Testis (tissue), 3 donors: ENCODE results near the gene RNF149. TPM values are rescaled to one million over a fixed set of nuclear protein-coding genes. Genes with fewer than 3 reads are reported as not detected.
A peak's percentile ranks its signal among the peaks of the same experiment; 100 is the strongest.

Source experiments
- DNase-seq: peaks from one replicate; pipeline ENCODE4 v3.0.0-alpha.2; 2019
- H3K27ac ChIP-seq, 2 donors: fragments of 200-600 bp; sonication (generic); one replicate each; pipeline ENCODE4 v1.5.1; 2019
- H3K27me3 ChIP-seq: fragments of 200-600 bp; sonication (generic); one replicate; pipeline ENCODE4 v1.5.1; 2019
- H3K36me3 ChIP-seq: fragments of 200-600 bp; sonication (generic); one replicate; pipeline ENCODE4 v1.5.1; 2017; ENCODE audit warnings: low read depth; ENCODE audit errors: missing control alignments
- H3K4me1 ChIP-seq: fragments of 200-600 bp; sonication (generic); one replicate; pipeline ENCODE4 v1.5.1; 2019
- H3K4me3 ChIP-seq, 2 donors: fragments of 200-600 bp; sonication (generic); one replicate each; pipeline ENCODE4 v1.5.1; 2017 to 2019
- H3K9me3 ChIP-seq: fragments of 200-600 bp; sonication (generic); one replicate; pipeline ENCODE4 v1.5.1; 2017
- POLR2A ChIP-seq: fragments of 450-650 bp; IDR thresholded peaks from one replicate; pipeline ENCODE4 v1.6.1; 2017; ENCODE audit warnings: antibody characterized with exemption, mild to moderate bottlenecking, moderate library complexity
- WGBS, 2 donors: methylation state at CpG; one replicate each; pipeline ENCODE4 v1.1.5; 2018; 5-methylcytosine and 5-hydroxymethylcytosine counted together
- intact Hi-C: fragments of 100-400 bp; cut with DNase I; formaldehyde crosslinking; loops from one replicate; pipeline ENCODE4 v1.15.1; 2023; ENCODE audit warnings: low total_unique reads
- polyA plus RNA-seq: library from polyadenylated mRNA; stranded (reverse); fragments of 350-450 nt; fragmentation: Illumina TruSeq; extraction: RNeasy Lipid Tissue Mini Kit (QIAGEN cat#74804); gene quantifications from one replicate; pipeline ENCODE4 v1.2.3, GENCODE V29; 2014; ENCODE audit warnings: low read depth, low replicate concordance; ENCODE audit not compliant: insufficient read depth
- total RNA-seq, 2 donors: library from RNA; depleted of rRNA; stranded (reverse); fragments of >200 nt; gene quantifications; one replicate each; pipeline ENCODE4 v1.2.3, GENCODE V29; 2016
- TF ChIP-seq, protein P1 (sequence below), 3 experiments: fragments of 450-650 bp in 2 of 3; fragments of 200-600 bp in 1 of 3; sonication (generic) in 1 of 3; IDR thresholded peaks; one replicate each; pipeline ENCODE4 v1.5.1; 2016 to 2019; ENCODE audit warnings: antibody characterized with exemption in 3 of 3, mild to moderate bottlenecking in 2 of 3, moderate library complexity in 1 of 3

The RNF149 gene
- total and polyA plus RNA-seq, 3 donors from 2014 or later, result 58.0 to 107 (median 95.0) TPM

DNA sequence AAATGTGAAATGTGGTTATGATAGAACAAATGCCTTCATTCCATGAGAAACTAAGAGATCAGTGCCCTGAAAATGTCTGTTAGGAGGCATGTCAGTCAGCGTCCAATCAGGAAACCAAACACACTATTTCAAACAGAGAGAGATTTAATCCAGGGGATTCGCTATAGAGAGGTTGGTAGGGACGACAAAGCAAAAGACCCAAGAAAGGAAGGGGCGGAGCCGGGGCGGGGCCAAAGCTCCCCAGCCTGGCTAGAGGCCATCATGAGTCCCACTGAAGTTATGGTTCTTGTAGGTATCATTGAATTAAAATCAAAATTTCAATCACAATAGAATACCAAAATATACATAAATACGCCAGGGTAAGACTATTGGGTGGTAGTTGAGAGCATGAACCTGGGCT, 32.9 kb upstream of the RNF149 start:
- Histone ChIP-seq H3K27ac (no peak overlapping the region), H3K4me3 (no peak overlapping the region), H3K9me3 (no peaks in the 10 kb centered on the region), H3K27me3 (no peaks in the 10 kb centered on the region), H3K4me1 (peaks cover 9% of the 10 kb centered on the region), H3K36me3 (no peaks in the 10 kb centered on the region)
- TF ChIP-seq, protein P1, sequence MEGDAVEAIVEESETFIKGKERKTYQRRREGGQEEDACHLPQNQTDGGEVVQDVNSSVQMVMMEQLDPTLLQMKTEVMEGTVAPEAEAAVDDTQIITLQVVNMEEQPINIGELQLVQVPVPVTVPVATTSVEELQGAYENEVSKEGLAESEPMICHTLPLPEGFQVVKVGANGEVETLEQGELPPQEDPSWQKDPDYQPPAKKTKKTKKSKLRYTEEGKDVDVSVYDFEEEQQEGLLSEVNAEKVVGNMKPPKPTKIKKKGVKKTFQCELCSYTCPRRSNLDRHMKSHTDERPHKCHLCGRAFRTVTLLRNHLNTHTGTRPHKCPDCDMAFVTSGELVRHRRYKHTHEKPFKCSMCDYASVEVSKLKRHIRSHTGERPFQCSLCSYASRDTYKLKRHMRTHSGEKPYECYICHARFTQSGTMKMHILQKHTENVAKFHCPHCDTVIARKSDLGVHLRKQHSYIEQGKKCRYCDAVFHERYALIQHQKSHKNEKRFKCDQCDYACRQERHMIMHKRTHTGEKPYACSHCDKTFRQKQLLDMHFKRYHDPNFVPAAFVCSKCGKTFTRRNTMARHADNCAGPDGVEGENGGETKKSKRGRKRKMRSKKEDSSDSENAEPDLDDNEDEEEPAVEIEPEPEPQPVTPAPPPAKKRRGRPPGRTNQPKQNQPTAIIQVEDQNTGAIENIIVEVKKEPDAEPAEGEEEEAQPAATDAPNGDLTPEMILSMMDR (IDR thresholded peaks at IDR 0.05), result no peak
- no peak for TF ChIP-seq POLR2A
- WGBS, 2 donors, result 56 to 70% methylated on average over 7 of the region's 7 CpGs
- intact Hi-C loops, result no loop called here
- DNase-seq, result no peak

DNA sequence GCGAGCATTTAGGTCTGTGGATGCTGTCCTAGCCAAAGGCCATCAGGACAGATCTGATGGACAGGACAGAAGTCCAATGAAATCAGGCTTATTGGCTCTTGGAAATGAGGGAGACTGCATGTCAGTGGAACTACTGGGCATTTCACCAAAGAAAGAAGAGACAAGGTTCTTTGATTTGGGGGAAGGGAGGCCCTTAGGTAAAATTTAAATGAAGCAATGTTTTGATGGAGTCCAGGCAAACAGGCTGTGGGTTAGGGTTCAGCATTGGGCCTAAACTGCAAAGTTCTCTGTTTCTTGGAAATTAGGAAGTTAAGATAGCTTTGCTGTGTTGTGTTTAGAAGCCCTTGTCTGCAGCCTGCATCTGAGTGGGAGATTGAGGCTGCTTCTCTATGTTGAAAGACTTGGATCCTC, 31.6 kb upstream of the RNF149 start:
- intact Hi-C loops, result no loop called here
- 68 to 85% methylated on average over 1 of the region's 1 CpG for WGBS, 2 donors
- peaks cover 9% of the 10 kb centered on the region for H3K4me1 ChIP-seq
- H3K36me3 ChIP-seq, result no peaks in the 10 kb centered on the region
- H3K27ac ChIP-seq, result peak overlapping the region; percentile 27 to 52
- H3K4me3 ChIP-seq, result no peak overlapping the region
- no peaks in the 10 kb centered on the region for H3K27me3 ChIP-seq
- no peaks in the 10 kb centered on the region for H3K9me3 ChIP-seq
- TF ChIP-seq, protein P1 (IDR thresholded peaks at IDR 0.05), result no peak
- no peak for TF ChIP-seq POLR2A
- peak; percentile 50 for DNase-seq

DNA sequence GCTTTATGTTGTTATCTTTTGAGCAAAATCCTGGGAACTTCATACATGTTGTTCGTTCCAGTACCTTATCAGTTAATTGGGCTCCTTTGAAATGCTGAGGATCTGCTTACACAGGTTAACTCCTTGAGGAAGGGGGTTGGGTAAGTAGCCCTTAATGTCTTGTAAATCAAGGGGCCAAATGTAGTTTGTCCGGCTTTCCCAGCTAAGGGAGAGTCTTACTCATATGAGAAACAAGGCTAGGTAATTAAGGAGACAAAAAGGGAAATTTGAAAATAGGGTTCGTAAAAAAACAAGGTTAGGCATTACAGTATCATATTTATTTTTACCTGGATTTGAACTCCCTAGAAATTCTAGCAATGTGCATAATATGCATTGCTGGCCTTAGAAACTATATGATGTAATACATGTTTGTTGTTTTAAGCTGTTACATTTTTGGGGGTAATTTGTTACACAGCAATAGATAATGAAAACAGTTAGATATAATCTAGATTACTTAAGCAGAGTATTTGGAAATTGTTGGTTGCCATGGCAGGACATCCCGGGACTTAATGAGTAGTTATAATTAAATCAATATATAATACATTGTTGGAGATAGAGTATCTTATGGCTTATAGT, 30.9 kb upstream of the RNF149 start:
- no peak for DNase-seq
- intact Hi-C loops, result no loop called here
- WGBS, 2 donors, result 66 to 80% methylated on average over 4 of the region's 4 CpGs
- H3K9me3 ChIP-seq, result no peaks in the 10 kb centered on the region
- H3K4me1 ChIP-seq, result peaks cover 9% of the 10 kb centered on the region
- no peaks in the 10 kb centered on the region for H3K27me3 ChIP-seq
- H3K4me3 ChIP-seq, result no peak overlapping the region
- H3K27ac ChIP-seq, result peak overlapping the region in 1 of 2 donors; percentile 52
- no peaks in the 10 kb centered on the region for H3K36me3 ChIP-seq
- TF ChIP-seq, protein P1 (IDR thresholded peaks at IDR 0.05), result no peak

DNA sequence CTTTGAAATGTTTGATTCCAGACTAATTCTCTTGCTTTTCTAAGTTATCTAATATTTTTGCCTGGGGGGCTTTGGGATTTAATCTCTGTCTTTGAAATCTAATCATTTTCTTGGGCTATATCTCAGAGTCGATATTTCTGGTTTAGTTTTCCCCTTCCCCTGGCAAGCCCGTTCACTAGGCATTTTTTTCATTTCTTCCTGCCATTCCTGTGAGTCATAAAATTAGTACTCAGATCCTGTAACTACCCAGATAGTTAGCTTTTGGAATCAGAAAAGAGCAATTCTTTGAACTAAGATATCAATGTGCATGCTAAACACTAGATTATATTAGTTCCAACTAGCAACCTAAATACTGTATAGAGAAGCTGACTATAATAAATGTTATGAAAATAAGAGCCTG, 29.4 kb upstream of the RNF149 start:
- 62 to 64% methylated on average over 2 of the region's 2 CpGs for WGBS, 2 donors
- no peak overlapping the region for H3K27ac ChIP-seq
- DNase-seq, result no peak
- no peaks in the 10 kb centered on the region for H3K36me3 ChIP-seq
- H3K27me3 ChIP-seq, result no peaks in the 10 kb centered on the region
- intact Hi-C loops, result no loop called here
- TF ChIP-seq POLR2A, result no peak
- TF ChIP-seq, protein P1 (IDR thresholded peaks at IDR 0.05), result no peak
- no peak overlapping the region for H3K4me3 ChIP-seq
- H3K9me3 ChIP-seq, result no peaks in the 10 kb centered on the region
- H3K4me1 ChIP-seq, result peaks cover 9% of the 10 kb centered on the region
